ENCODE results near the gene SRP9. TPM values are rescaled to one million over a fixed set of nuclear protein-coding genes. Genes with fewer than 3 reads are reported as not detected.

Gene SRP9
- total RNA-seq, 1 experiment from 2014 or later, result 282 TPM

GRCh38 chr1:225838793-225839192 lies 61.2 kb downstream of the SRP9 start:
- POLR2A ChIA-PET, result no interaction called here
- in situ Hi-C loops (cut with HindIII; ENCODE audit: low pct_unique_long_range_greater_than_20kb, low sequenced_read_pairs) (no loop called here), intact Hi-C loops (cut with micrococcal nuclease; ENCODE audit: unreplicated experiment) (no loop called here)
- no peaks in the 10 kb centered on the region for H3K27me3 ChIP-seq (ENCODE audit: control insufficient read depth, insufficient read depth, low read length)
- BruUV-seq (replicated peaks), result no TSS peak
- ATAC-seq (no peak), DNase-seq (ENCODE audit: low read depth, low spot score) (no peak)
- H3K9me3 ChIP-seq (ENCODE audit: control insufficient read depth, insufficient read depth, low read depth, low read length), result no peaks in the 10 kb centered on the region
- H3K4me1 ChIP-seq (ENCODE audit: control insufficient read depth, insufficient read depth, low read length), result no peaks in the 10 kb centered on the region
- H3K36me3 ChIP-seq (ENCODE audit: control insufficient read depth, insufficient read depth, low read length), result no peaks in the 10 kb centered on the region
- CTCF ChIA-PET, result no interaction called here
- TF ChIP-seq TCF7L2 (IDR thresholded peaks at IDR 0.05; ENCODE audit: low read depth, low read length) (no peak), REST (IDR thresholded peaks at IDR 0.05; ENCODE audit: insufficient read depth in 1 of 2, low read depth in 2 of 2, low read length in 1 of 2) (no peak), CTCF (IDR thresholded peaks at IDR 0.05) (no peak), SIN3A (IDR thresholded peaks at IDR 0.05; ENCODE audit: borderline replicate concordance, insufficient read depth, low read depth, low read length) (no peak), POLR2AphosphoS5 (IDR thresholded peaks at IDR 0.05; ENCODE audit: low read depth, low read length) (no peak)
- H3K27ac ChIP-seq (ENCODE audit: low read length), result no peak overlapping the region
- H3K4me3 ChIP-seq (ENCODE audit: low read depth in 2 of 2, low read length in 2 of 2), result no peak overlapping the region

Other genes with a start within 250 kb of the SRP9 start
- 133 TPM for gene ENAH, start 124.7 kb upstream of the SRP9 start, total RNA-seq (2021; ENCODE audit: unreplicated experiment)
- 76.4 TPM for gene EPHX1, start 32.3 kb downstream of the SRP9 start, total RNA-seq (2021; ENCODE audit: unreplicated experiment)
- gene TMEM63A, start 104.6 kb downstream of the SRP9 start, total RNA-seq (2021; ENCODE audit: unreplicated experiment), result 31.4 TPM
- gene LEFTY1, start 111.3 kb downstream of the SRP9 start, total RNA-seq (2021; ENCODE audit: unreplicated experiment), result not detected
- 74.4 TPM for gene PYCR2, start 146.4 kb downstream of the SRP9 start, total RNA-seq (2021; ENCODE audit: unreplicated experiment)
- not detected for gene LEFTY2, start 163.4 kb downstream of the SRP9 start, total RNA-seq (2021; ENCODE audit: unreplicated experiment)
- gene SDE2, start 221.5 kb downstream of the SRP9 start, total RNA-seq (2021; ENCODE audit: unreplicated experiment), result 18.3 TPM

Measured in Panc1 (cell line).